Adrenal gland (tissue), 5 donors: ENCODE measurements around the gene EMC6.

ENCODE experiments used
- CTCF ChIP-seq, 6 experiments: fragments of 450-650 bp in 4 of 6; fragments of 200-600 bp in 2 of 6; sonication (generic) in 1 of 6; IDR thresholded peaks; 1 replicate in 5 of 6; 2 replicates in 1 of 6; pipeline versions ENCODE4 v1.5.1 to v1.8.0; 2016 to 2021; ENCODE audit warnings: antibody characterized with exemption in 6 of 6, mild to moderate bottlenecking in 2 of 6, moderate library complexity in 1 of 6
- POLR2A ChIP-seq, 2 donors: fragments of 450-650 bp; IDR thresholded peaks; one replicate each; pipeline ENCODE4 v1.6.1; 2017; ENCODE audit warnings: antibody characterized with exemption in 2 of 2, mild to moderate bottlenecking in 2 of 2, moderate library complexity in 1 of 2
- donor health status: DM: no; HTN: no; CAD: no.

- TF ChIP-seq CTCF (IDR thresholded peaks at IDR 0.05) (no peak), POLR2A (IDR thresholded peaks at IDR 0.05) (no peak)
Observed at GRCh38 chr17:3669548-3669947, 936 bp downstream of the EMC6 start.
